ENCODE measurements around the gene C4orf50. TPM values are rescaled to one million over a fixed set of nuclear protein-coding genes. Genes with fewer than 3 reads are reported as not detected.

C4orf50 gene
- total RNA-seq, 1 donor from 2014 or later: not detected

DNA sequence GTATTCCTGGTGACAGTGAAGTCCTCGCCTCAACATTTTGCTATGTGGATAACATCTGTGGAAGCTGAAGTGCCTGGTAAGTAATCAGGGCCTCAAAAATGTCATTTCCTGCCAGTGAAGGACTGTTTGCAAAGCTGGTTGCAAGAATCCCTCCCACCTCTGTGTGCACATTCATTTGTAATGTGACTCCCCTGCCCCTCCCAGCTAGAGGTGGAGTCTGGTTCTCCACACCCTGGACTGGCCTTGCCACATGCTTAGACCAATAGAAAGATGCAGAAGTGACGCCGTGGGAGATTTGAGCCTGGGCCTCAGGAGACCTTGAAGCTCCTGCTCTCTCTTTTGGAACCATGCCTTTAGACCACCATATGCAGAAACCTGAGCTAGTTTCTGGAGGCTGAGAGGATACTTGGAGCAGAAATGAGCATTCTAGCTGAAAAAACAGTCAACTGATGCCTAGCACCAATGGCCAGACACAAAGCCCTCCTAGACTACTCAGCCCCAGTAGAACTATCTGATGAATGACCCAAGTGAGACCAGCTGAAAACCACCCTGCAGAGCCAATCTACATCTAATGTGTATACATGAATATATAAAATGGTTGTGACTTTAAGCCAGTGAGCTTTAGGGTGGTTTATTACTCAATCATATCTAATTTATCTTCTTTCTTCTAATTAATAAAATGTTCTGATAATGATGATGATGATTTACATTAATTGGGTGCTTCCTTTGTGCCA, 77.6 kb downstream of the C4orf50 start:
- POLR2A ChIA-PET: no interaction called here
- Mint-ChIP-seq H3K4me1 (no peaks in the 10 kb centered on the region), H3K27me3 (no peaks in the 10 kb centered on the region), H3K27ac (no peak overlapping the region), H3K36me3 (ENCODE audit: low read depth) (no peaks in the 10 kb centered on the region), H3K9me3 (no peaks in the 10 kb centered on the region), H3K4me3 (no peak overlapping the region)
- no peak for DNase-seq
- TF ChIP-seq, protein P1, sequence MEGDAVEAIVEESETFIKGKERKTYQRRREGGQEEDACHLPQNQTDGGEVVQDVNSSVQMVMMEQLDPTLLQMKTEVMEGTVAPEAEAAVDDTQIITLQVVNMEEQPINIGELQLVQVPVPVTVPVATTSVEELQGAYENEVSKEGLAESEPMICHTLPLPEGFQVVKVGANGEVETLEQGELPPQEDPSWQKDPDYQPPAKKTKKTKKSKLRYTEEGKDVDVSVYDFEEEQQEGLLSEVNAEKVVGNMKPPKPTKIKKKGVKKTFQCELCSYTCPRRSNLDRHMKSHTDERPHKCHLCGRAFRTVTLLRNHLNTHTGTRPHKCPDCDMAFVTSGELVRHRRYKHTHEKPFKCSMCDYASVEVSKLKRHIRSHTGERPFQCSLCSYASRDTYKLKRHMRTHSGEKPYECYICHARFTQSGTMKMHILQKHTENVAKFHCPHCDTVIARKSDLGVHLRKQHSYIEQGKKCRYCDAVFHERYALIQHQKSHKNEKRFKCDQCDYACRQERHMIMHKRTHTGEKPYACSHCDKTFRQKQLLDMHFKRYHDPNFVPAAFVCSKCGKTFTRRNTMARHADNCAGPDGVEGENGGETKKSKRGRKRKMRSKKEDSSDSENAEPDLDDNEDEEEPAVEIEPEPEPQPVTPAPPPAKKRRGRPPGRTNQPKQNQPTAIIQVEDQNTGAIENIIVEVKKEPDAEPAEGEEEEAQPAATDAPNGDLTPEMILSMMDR (IDR thresholded peaks at IDR 0.05): no peak
- intact Hi-C loops (cut with micrococcal nuclease): no loop called here
- ATAC-seq (ENCODE audit: low read depth): no peak
- CTCF ChIA-PET: no interaction called here

DNA sequence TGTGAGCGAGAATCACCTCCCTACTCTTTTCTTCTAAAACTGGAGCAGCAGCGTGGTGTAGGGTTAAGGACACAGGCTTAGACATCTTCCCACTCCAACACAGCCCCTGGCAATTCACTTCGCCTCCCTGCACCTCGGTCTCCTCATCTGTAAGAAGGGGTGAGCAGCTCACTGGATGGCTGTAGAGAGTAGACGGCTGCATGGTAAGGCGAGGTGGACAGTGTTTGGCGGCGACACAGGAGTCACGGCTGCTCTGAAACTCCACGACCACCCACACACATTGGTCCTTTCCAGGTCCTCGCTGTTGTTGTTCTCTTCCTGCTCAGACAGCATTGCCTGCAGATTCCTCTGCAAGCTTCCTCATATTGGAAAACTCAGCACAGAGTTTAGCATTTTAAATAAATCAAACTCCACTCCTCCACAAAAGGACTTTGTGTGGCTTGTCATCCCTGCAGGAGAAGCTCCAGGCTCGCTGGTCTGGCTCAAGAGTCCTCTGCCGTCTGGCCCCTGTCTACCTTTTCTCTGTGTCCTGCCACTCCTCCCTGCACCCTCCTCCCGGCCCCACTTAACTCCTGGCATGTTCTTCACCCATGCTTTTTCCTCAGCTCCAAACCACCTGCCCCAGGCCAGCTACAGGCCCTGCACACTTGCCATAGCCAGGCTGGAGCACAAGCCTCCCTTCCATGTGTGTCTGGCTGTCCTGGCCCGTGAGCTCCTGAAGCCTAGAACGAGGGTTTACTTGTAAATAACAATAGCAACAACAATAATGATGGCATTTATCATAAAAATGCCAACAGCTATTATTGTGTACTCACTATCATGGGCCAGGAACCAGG, 84.0 kb downstream of the C4orf50 start:
- ChIA-PET CTCF (no interaction called here), POLR2A (no interaction called here)
- no peak for ATAC-seq (ENCODE audit: low read depth)
- Mint-ChIP-seq H3K4me3 (no peak overlapping the region), H3K36me3 (ENCODE audit: low read depth) (no peaks in the 10 kb centered on the region), H3K27me3 (peaks cover 10% of the 10 kb centered on the region), H3K27ac (no peak overlapping the region), H3K4me1 (no peaks in the 10 kb centered on the region), H3K9me3 (no peaks in the 10 kb centered on the region)
- DNase-seq: no peak
- intact Hi-C loops (cut with micrococcal nuclease): no loop called here
- TF ChIP-seq, protein P1 (IDR thresholded peaks at IDR 0.05): no peak

DNA sequence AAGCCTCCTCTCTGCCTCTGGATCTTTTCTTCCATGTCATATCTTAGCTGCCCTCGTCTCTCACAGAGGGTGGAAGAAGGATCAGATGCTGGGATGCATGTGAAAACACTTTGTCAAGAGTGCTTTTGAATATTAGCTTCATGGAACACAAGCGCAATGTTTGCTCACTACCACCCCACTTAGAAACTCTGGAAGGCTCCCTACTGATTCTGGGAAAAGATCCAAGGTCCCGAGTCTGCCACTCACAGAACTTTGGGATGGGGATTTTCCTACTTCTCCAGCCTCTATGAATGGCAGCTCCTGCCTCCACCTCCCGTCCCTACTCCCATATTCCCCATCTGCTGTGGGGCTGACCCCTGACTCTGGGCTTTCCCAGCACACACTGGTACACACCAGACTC, 85.1 kb downstream of the C4orf50 start:
- H3K4me3 Mint-ChIP-seq: no peak overlapping the region
- no peaks in the 10 kb centered on the region for H3K9me3 Mint-ChIP-seq
- no peaks in the 10 kb centered on the region for H3K4me1 Mint-ChIP-seq
- TF ChIP-seq, protein P1 (IDR thresholded peaks at IDR 0.05): no peak
- ChIA-PET CTCF (no interaction called here), POLR2A (no interaction called here)
- no peaks in the 10 kb centered on the region for H3K36me3 Mint-ChIP-seq (ENCODE audit: low read depth)
- intact Hi-C loops (cut with micrococcal nuclease): no loop called here
- DNase-seq (no peak), ATAC-seq (ENCODE audit: low read depth) (no peak)
- peaks cover 10% of the 10 kb centered on the region for H3K27me3 Mint-ChIP-seq
- no peak overlapping the region for H3K27ac Mint-ChIP-seq

DNA sequence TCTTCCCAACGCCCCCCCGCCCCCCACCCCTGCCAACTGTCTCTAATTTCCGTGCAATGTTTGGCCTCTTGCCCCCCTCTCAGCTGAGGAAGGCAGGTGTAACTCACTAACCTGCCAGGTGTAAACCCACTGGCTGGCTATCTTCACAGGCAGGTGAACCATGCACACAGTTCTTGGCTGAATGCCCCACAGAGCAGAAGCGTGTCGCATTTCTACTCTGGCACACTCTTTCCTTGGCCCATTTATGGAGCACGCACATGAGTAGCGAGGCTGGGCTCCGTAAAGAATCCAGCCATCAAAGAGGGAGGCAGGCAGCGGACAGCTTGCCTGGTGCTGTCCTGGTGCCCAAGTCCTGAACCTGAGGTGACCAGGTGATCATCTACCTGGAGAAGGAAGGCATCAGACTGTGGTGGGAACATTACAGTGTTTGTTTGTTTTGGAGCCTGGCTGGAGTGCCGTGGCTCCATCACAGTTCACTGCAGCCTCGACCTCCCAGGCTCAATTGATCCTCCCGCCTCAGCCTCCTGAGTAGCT, 86.1 kb downstream of the C4orf50 start:
- POLR2A ChIA-PET: no interaction called here
- H3K4me3 Mint-ChIP-seq: no peak overlapping the region
- H3K4me1 Mint-ChIP-seq: no peaks in the 10 kb centered on the region
- ATAC-seq (ENCODE audit: low read depth): no peak
- intact Hi-C loops (cut with micrococcal nuclease): no loop called here
- H3K27ac Mint-ChIP-seq: no peak overlapping the region
- CTCF ChIA-PET: no interaction called here
- H3K36me3 Mint-ChIP-seq (ENCODE audit: low read depth): no peaks in the 10 kb centered on the region
- peaks cover 10% of the 10 kb centered on the region for H3K27me3 Mint-ChIP-seq
- no peak for DNase-seq
- H3K9me3 Mint-ChIP-seq: no peaks in the 10 kb centered on the region
- TF ChIP-seq, protein P1 (IDR thresholded peaks at IDR 0.05): no peak

DNA sequence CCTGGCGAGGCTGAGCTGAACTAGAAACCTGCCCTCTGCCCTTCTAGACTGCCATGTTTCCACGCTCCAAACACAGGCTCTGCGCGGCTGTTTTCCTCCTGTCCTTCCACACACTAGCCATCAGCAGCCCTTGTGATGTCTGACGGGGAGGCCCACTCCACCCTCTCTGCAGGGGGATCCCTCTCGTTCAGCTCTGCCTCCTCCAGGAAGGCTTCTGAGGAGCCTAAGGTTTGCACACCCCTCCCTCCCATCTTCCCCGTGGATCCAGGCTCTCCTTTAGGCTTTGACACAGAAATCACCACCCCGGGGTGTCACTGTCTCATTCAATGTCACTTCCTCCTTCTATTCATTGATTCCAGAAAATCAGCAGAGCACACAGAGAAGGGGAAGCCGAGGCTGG, 86.7 kb downstream of the C4orf50 start:
- H3K27ac Mint-ChIP-seq: no peak overlapping the region
- H3K4me3 Mint-ChIP-seq: no peak overlapping the region
- no peaks in the 10 kb centered on the region for H3K4me1 Mint-ChIP-seq
- H3K27me3 Mint-ChIP-seq: peaks cover 10% of the 10 kb centered on the region
- TF ChIP-seq, protein P1 (IDR thresholded peaks at IDR 0.05): no peak
- DNase-seq (no peak), ATAC-seq (ENCODE audit: low read depth) (no peak)
- intact Hi-C loops (cut with micrococcal nuclease): no loop called here
- CTCF ChIA-PET: no interaction called here
- H3K9me3 Mint-ChIP-seq: no peaks in the 10 kb centered on the region
- H3K36me3 Mint-ChIP-seq (ENCODE audit: low read depth): no peaks in the 10 kb centered on the region
- POLR2A ChIA-PET: no interaction called here
